HG03025 (cell line): Measurements from ENCODE around the gene KMT2C.
"Not testable (repeated sequence)": the region's sequence is repeated elsewhere in the genome, so short reads cannot be mapped to it uniquely, and the experiment has no call there.

Experiments
- ATAC-seq: cut with Tn5 transposase; IDR thresholded peaks from one replicate; pipeline ENCODE4 v1.9.1; 2021; ENCODE audit warnings: mild to moderate bottlenecking, moderate library complexity; ENCODE audit not compliant: unreplicated experiment, low FRiP score

Gene KMT2C

GRCh38 chr7:152435384-152436110 lies at the start of gene KMT2C:
KMT2C (minus strand) TSS chr7:152436003; CDS start chr7:152435786, 217 bp downstream.
- ATAC-seq, result peak; percentile 18

DNA sequence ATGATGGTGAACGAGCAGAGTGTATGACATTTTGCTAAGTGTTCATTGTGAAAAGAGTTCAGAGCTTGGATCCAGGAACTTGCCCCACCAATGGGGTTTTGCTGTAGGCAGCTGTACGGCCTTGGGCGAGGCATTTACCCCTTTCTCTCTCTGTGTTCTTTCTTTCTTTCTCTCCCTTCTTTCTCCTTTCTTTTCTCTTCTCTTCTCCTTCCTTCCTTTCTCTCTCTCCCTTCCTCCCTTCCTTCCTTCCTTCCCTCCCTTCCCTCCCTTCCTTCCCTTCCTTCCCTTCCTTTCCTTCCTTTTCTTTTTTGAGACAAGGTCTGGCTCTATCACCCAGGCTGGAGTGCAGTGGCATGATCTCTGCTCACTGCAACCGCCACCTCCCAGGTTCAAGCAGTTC lies 45.3 kb upstream of the KMT2C start:
- ATAC-seq, result no peak

GRCh38 chr7:152480664-152481063 lies 44.9 kb upstream of the KMT2C start:
- ATAC-seq, result no peak

DNA sequence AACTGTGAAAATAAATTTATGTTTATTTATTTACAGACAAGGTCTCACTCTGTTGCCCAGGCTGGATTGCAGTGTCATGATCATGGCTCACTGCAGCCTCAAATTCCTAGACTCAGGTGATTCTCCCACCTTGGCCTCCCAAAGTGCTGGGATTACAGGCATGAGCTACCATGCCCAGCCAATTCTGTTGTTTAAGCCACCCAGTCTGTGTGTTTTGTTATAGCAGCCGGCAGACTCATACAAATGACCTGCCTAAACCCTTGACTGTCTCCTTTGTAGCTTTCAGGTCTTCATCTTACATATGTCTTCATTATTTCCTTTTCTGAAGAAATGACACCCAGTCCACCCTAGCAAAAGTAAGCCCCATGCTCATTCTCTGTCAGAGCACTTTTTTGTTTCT lies 43.8 kb upstream of the KMT2C start:
- no peak for ATAC-seq

DNA sequence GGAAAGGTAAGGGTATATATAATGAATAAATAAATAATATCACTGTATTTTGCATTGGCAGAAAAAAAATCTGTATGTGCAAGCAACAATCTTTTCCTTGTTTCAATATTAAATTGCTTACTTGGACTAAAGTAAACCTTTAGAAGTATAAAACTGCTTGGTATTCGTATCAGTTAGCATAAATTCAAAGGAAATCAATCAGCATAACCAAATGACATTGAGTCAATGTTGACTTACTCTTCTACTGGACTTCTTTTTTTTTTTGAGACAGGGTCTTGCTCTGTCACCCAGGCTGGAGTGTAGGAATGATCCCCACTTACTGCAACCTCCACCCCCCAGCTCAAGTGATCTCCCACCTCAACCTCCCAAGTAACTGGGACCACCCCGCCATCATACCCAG lies 42.3 kb upstream of the KMT2C start:
- ATAC-seq, result no peak

DNA sequence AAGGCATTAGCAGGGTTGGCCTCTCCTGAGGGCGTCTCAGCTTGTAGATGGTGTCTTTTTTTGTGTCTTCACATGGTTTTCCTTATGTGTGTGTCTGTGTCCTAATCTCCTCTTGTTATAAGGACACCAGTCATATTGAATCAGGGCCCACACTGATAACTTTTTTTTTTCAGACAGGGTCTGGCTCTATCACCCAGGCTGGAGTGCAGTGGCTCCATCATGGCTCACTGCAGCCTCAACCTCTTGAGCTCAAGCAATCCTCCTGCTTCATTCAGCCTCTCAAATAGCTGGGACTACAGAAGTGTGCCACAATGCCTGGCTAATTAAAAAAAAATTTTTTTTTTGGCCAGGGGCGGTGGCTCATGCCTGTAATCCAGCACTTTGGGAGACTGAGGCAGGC lies 41.3 kb upstream of the KMT2C start:
- no peak for ATAC-seq

DNA sequence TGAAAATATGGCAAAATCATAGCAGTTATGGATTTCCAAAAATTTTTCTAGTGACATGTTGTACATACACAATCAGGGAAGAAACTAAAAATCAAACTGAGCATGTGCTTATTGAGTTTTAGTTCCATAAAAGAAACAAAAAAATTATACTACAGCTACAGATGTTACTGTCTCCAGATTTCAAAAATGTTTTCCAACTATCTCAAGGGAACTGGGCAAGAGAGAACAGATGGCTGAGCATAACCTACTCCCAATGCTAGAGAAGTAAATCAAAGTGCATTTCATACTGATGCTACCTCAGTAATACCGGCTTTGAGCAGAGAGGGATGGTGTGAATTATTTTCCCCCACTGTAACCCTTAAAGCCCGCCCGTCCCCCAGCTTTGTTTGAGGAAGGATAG lies 40.7 kb upstream of the KMT2C start:
- ATAC-seq, result no peak

DNA sequence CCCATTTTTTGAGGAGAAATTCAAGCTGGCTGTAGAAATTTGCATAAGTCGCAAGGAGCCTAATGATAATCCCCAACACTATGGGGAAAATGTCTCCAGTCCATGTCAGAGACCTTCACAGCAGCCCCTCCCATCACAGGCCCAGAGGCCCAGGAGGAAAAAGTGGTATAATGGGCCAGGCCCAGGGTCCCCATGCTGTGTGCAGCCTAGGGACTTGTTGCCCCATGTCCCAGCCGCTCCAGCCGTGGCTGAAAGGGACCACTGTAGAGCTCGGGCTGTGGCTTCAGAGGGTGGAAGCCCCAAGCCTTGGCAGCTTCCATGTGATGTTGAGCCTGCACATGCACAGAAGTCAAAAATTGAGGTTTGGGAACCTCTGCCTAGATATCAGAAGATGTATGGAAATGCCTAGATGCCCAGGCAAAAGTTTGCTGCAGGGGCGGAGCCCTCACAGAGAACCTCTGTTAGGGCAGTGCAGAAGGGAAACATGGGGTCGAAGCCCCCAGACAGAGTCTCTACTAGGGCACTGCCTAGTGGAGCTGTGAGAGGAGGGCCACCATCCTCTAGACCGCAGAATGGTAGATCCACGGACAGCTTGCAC lies 35.3 kb upstream of the KMT2C start:
- not testable (repeated sequence) for ATAC-seq

DNA sequence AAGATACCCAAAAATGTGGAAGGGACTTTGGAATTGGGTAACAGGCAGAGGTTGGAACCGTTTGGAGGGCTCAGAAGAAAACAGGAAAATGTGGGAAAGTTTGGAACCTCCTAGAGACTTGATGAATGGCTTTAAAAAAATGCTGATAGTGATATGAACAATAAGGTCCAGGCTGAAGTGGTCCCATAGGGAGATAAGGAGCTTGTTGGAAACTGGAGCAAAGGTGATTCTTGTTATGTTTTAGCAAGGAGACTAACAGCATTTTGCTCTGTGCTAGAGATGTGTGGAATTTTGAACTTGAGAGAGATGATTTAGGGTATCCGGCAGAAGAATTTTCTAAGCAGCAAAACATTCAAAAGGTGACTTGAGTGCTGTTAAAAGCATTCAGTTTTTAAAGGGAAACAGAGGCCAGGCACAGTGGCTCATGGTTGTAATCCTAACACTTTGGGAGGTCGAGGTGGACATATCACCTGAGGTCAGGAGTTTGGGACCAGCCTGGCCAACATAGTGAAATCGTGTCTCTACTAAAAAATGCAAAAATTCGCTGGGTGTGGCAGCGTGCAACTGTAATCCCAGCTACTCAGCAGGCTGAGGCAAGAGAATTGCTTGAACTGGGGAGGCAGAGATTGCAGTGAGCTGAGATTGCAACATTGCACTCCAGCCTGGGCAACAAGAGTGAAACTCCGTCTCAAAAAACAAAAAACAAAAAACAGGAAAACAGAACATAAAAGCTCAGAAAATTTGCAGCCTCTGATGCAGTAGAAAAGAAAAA lies 34.6 kb upstream of the KMT2C start:
- ATAC-seq, result not testable (repeated sequence)

GRCh38 chr7:152469576-152469975 lies 33.8 kb upstream of the KMT2C start:
- not testable (repeated sequence) for ATAC-seq

- no peak for ATAC-seq
These were observed 31.4 kb upstream of the KMT2C start for GRCh38 chr7:152467225-152467624.

- ATAC-seq, result no peak
These were observed 29.2 kb upstream of the KMT2C start for GRCh38 chr7:152465119-152465387.

GRCh38 chr7:152464312-152465118 lies 28.7 kb upstream of the KMT2C start:
- peak; percentile 35 for ATAC-seq

- peak; percentile 85 for ATAC-seq
These were observed 28.0 kb upstream of the KMT2C start for GRCh38 chr7:152463709-152464311.

- ATAC-seq, result peak; percentile 16
These were observed 27.3 kb upstream of the KMT2C start for GRCh38 chr7:152462995-152463708.

DNA sequence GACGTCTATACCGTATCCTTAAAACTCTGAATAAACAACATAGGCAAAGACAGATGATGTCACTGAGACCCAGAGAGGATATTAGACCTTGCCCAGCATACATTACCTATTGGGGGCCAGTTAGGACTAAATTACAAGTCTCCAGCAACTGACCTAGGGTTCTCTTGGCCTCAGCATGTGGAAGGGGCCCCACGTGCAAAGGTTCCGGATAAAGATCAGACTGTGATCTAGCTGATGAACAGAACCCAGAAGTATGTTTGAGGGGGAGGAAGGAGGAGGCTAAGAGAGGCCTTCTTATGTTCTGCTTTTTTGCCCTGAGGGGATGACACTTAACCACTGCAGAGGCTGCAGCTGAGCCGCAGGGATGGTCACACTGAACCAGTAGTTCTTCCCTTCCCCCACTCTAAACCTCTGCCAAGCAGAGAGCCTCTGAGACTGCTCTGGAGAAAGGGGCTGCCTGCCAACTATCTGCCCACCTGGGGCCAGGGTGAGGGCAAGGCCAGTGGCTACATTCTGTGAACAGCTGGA lies 24.0 kb upstream of the KMT2C start:
- ATAC-seq, result no peak

- ATAC-seq, result no peak
These were observed 15.6 kb upstream of the KMT2C start for GRCh38 chr7:152451356-152451755.

- not testable (repeated sequence) for ATAC-seq
These were observed 9.7 kb upstream of the KMT2C start for GRCh38 chr7:152445386-152446008.

DNA sequence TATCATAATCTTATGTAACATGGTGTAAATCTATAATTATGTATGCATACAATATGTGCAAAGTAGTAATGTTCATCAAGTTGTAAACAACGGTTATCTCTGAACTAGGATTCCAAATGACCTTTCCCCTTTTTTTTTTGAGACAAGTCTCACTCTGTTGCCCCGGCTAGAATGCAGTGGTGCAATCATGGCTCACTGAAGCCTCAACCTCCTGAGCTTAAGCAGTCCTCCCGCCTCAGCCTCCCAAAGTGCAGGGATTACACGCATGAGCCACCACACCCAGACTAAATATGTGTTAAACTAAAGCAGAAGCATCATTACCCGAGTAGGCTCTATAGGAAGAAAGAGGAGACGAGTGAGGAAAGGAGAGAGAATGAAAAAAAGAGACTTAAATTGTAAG lies 7.8 kb upstream of the KMT2C start:
- no peak for ATAC-seq
